ENCODE measurements around the gene ATP5PF.

ATP5PF gene

GRCh38 chr21:25752416-25752815, 17.7 kb upstream of the ATP5PF start:
- H3K36me3 ChIP-seq (ENCODE audit: control insufficient read depth, insufficient read depth, low read length), result no peaks in the 10 kb centered on the region
- no peak overlapping the region for H3K9ac ChIP-seq (ENCODE audit: low read depth, low read length)
- H3K9me3 ChIP-seq (ENCODE audit: control insufficient read depth, insufficient read depth, low read length), result no peaks in the 10 kb centered on the region
- H3K4me3 ChIP-seq (ENCODE audit: low read depth, low read length), result no peak overlapping the region
- no peaks in the 10 kb centered on the region for H3K4me1 ChIP-seq (ENCODE audit: control insufficient read depth, insufficient read depth, low read length)
- H3K27me3 ChIP-seq (ENCODE audit: control insufficient read depth, insufficient read depth, low read length), result no peaks in the 10 kb centered on the region

- H3K36me3 ChIP-seq (ENCODE audit: control insufficient read depth, insufficient read depth, low read length), result no peaks in the 10 kb centered on the region
- no peak overlapping the region for H3K9ac ChIP-seq (ENCODE audit: low read depth, low read length)
- no peaks in the 10 kb centered on the region for H3K9me3 ChIP-seq (ENCODE audit: control insufficient read depth, insufficient read depth, low read length)
- no peak overlapping the region for H3K4me3 ChIP-seq (ENCODE audit: low read depth, low read length)
- no peaks in the 10 kb centered on the region for H3K27me3 ChIP-seq (ENCODE audit: control insufficient read depth, insufficient read depth, low read length)
- H3K4me1 ChIP-seq (ENCODE audit: control insufficient read depth, insufficient read depth, low read length), result no peaks in the 10 kb centered on the region
These were observed 15.4 kb upstream of the ATP5PF start for GRCh38 chr21:25750085-25750484.

GRCh38 chr21:25744854-25745253, 10.2 kb upstream of the ATP5PF start:
- Histone ChIP-seq H3K9me3 (ENCODE audit: control insufficient read depth, insufficient read depth, low read length) (no peaks in the 10 kb centered on the region), H3K4me3 (ENCODE audit: low read depth, low read length) (no peak overlapping the region), H3K4me1 (ENCODE audit: control insufficient read depth, insufficient read depth, low read length) (no peaks in the 10 kb centered on the region), H3K36me3 (ENCODE audit: control insufficient read depth, insufficient read depth, low read length) (no peaks in the 10 kb centered on the region), H3K27me3 (ENCODE audit: control insufficient read depth, insufficient read depth, low read length) (no peaks in the 10 kb centered on the region), H3K9ac (ENCODE audit: low read depth, low read length) (no peak overlapping the region)

GRCh38 chr21:25742900-25743299, 8.2 kb upstream of the ATP5PF start:
- Histone ChIP-seq H3K9me3 (ENCODE audit: control insufficient read depth, insufficient read depth, low read length) (no peaks in the 10 kb centered on the region), H3K9ac (ENCODE audit: low read depth, low read length) (no peak overlapping the region), H3K27me3 (ENCODE audit: control insufficient read depth, insufficient read depth, low read length) (no peaks in the 10 kb centered on the region), H3K4me1 (ENCODE audit: control insufficient read depth, insufficient read depth, low read length) (no peaks in the 10 kb centered on the region), H3K36me3 (ENCODE audit: control insufficient read depth, insufficient read depth, low read length) (no peaks in the 10 kb centered on the region), H3K4me3 (ENCODE audit: low read depth, low read length) (no peak overlapping the region)

- no peak overlapping the region for H3K9ac ChIP-seq (ENCODE audit: low read depth, low read length)
- no peak overlapping the region for H3K4me3 ChIP-seq (ENCODE audit: low read depth, low read length)
- no peaks in the 10 kb centered on the region for H3K27me3 ChIP-seq (ENCODE audit: control insufficient read depth, insufficient read depth, low read length)
- no peaks in the 10 kb centered on the region for H3K9me3 ChIP-seq (ENCODE audit: control insufficient read depth, insufficient read depth, low read length)
- no peaks in the 10 kb centered on the region for H3K36me3 ChIP-seq (ENCODE audit: control insufficient read depth, insufficient read depth, low read length)
- no peaks in the 10 kb centered on the region for H3K4me1 ChIP-seq (ENCODE audit: control insufficient read depth, insufficient read depth, low read length)
These were observed 2.7 kb upstream of the ATP5PF start for GRCh38 chr21:25737421-25737820.

- peak overlapping the region; percentile 99 for H3K4me3 ChIP-seq (ENCODE audit: low read depth, low read length)
- H3K9ac ChIP-seq (ENCODE audit: low read depth, low read length), result peak overlapping the region; percentile 99
- H3K27me3 ChIP-seq (ENCODE audit: control insufficient read depth, insufficient read depth, low read length), result no peaks in the 10 kb centered on the region
- no peaks in the 10 kb centered on the region for H3K4me1 ChIP-seq (ENCODE audit: control insufficient read depth, insufficient read depth, low read length)
- no peaks in the 10 kb centered on the region for H3K36me3 ChIP-seq (ENCODE audit: control insufficient read depth, insufficient read depth, low read length)
- no peaks in the 10 kb centered on the region for H3K9me3 ChIP-seq (ENCODE audit: control insufficient read depth, insufficient read depth, low read length)
These were observed 1.2 kb upstream of the ATP5PF start for GRCh38 chr21:25735646-25736597.

- H3K36me3 ChIP-seq (ENCODE audit: control insufficient read depth, insufficient read depth, low read length), result no peaks in the 10 kb centered on the region
- peak overlapping the region; percentile 71 for H3K9ac ChIP-seq (ENCODE audit: low read depth, low read length)
- no peaks in the 10 kb centered on the region for H3K4me1 ChIP-seq (ENCODE audit: control insufficient read depth, insufficient read depth, low read length)
- H3K9me3 ChIP-seq (ENCODE audit: control insufficient read depth, insufficient read depth, low read length), result no peaks in the 10 kb centered on the region
- peak overlapping the region; percentile 99 for H3K4me3 ChIP-seq (ENCODE audit: low read depth, low read length)
- no peaks in the 10 kb centered on the region for H3K27me3 ChIP-seq (ENCODE audit: control insufficient read depth, insufficient read depth, low read length)
These were observed 125 bp downstream of the ATP5PF start for GRCh38 chr21:25734654-25734903.

- no peaks in the 10 kb centered on the region for H3K36me3 ChIP-seq (ENCODE audit: control insufficient read depth, insufficient read depth, low read length)
- peak overlapping the region; percentile 99 for H3K4me3 ChIP-seq (ENCODE audit: low read depth, low read length)
- peak overlapping the region; percentile 71 for H3K9ac ChIP-seq (ENCODE audit: low read depth, low read length)
- H3K27me3 ChIP-seq (ENCODE audit: control insufficient read depth, insufficient read depth, low read length), result no peaks in the 10 kb centered on the region
- no peaks in the 10 kb centered on the region for H3K4me1 ChIP-seq (ENCODE audit: control insufficient read depth, insufficient read depth, low read length)
- H3K9me3 ChIP-seq (ENCODE audit: control insufficient read depth, insufficient read depth, low read length), result no peaks in the 10 kb centered on the region
These were observed 648 bp downstream of the ATP5PF start for GRCh38 chr21:25733859-25734653.

- H3K36me3 ChIP-seq (ENCODE audit: control insufficient read depth, insufficient read depth, low read length), result peaks cover 7% of the 10 kb centered on the region
These were observed 2.5 kb downstream of the ATP5PF start for GRCh38 chr21:25732091-25732760.

GRCh38 chr21:25722631-25723030, 12.1 kb downstream of the ATP5PF start:
- Histone ChIP-seq H3K9ac (ENCODE audit: low read depth, low read length) (no peak overlapping the region), H3K36me3 (ENCODE audit: control insufficient read depth, insufficient read depth, low read length) (peaks cover 8% of the 10 kb centered on the region), H3K27me3 (ENCODE audit: control insufficient read depth, insufficient read depth, low read length) (no peaks in the 10 kb centered on the region), H3K4me1 (ENCODE audit: control insufficient read depth, insufficient read depth, low read length) (peaks cover 3% of the 10 kb centered on the region), H3K9me3 (ENCODE audit: control insufficient read depth, insufficient read depth, low read length) (no peaks in the 10 kb centered on the region), H3K4me3 (ENCODE audit: low read depth, low read length) (no peak overlapping the region)

More at GRCh38 chr21:25732091-25732760, 2.5 kb downstream of the ATP5PF start:
- Histone ChIP-seq H3K9me3 (ENCODE audit: control insufficient read depth, insufficient read depth, low read length) (no peaks in the 10 kb centered on the region), H3K27me3 (ENCODE audit: control insufficient read depth, insufficient read depth, low read length) (no peaks in the 10 kb centered on the region), H3K4me3 (ENCODE audit: low read depth, low read length) (no peak overlapping the region), H3K4me1 (ENCODE audit: control insufficient read depth, insufficient read depth, low read length) (no peaks in the 10 kb centered on the region), H3K9ac (ENCODE audit: low read depth, low read length) (no peak overlapping the region)

GRCh38 chr21:25721987-25722386, 12.7 kb downstream of the ATP5PF start:
- Histone ChIP-seq H3K9ac (ENCODE audit: low read depth, low read length) (no peak overlapping the region), H3K9me3 (ENCODE audit: control insufficient read depth, insufficient read depth, low read length) (no peaks in the 10 kb centered on the region), H3K4me3 (ENCODE audit: low read depth, low read length) (no peak overlapping the region), H3K27me3 (ENCODE audit: control insufficient read depth, insufficient read depth, low read length) (no peaks in the 10 kb centered on the region), H3K36me3 (ENCODE audit: control insufficient read depth, insufficient read depth, low read length) (peaks cover 5% of the 10 kb centered on the region), H3K4me1 (ENCODE audit: control insufficient read depth, insufficient read depth, low read length) (peaks cover 6% of the 10 kb centered on the region)

Data from iPS-15b (cell line).